ENCODE measurements around the gene SIGLEC1.
A peak's percentile ranks its signal among the peaks of the same experiment; 100 is the strongest.

SIGLEC1 gene

DNA sequence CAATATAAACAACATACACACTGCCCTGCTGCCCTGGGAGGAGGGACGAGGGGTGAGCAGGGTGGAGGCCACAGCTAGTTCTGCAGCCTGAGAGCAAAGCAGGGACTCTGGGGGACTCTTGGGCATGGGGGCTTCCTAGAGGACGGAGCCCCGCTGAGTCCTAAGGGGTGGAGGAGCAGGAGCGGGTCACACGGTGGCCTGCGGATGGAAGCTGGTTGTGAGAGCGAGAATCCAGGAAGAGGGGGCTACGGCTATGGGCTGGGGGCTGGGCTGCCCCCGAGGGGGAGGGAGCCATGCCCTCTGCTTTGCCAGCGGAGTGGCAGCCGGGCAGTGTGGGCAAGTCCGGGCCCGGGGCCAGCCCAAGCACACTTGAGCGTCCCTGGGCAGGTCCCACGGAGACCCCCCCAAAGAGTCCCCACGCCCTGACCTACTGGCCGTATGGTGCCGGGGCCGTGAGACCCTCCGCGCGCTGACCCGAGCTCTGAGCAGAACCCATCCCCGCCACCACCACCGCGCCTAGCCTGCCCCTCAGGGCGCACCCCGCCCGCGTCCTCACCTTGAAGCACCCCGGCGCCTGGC lies 31.0 kb downstream of the SIGLEC1 start:
- H3K36me3 Mint-ChIP-seq (ENCODE audit: low read depth): no peaks in the 10 kb centered on the region

DNA sequence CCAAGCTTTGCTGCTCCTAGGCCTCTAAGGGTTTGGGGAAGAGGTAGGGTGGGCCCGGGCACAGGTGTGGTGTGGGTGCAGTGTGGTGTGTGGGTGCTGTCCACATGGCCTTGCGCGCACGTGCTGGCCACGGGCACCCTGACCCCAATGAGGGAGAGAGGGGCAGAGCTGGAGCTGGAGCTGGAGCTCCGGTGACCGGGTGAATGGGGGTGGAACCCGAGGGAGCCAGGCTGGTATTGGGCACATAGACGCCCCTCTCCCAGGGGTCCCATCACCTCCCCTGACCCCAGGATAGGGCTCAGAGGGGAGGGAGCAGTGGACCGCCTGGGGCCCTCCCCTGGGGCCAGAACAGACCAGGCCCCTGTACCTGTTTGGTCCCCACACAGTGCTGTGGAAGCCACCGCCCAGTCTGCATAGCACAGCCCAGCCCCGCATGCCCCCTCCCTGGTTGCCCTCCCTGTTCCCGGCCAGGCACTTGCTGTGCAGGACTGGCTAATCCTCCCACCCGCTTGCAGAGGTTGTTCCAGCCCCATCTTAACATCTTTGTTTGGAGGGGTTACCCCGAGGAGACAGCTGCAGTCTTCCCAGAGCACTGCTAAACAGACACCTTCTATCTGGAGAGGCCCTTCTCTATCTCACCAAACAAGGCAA lies 31.6 kb downstream of the SIGLEC1 start:
- H3K27ac Mint-ChIP-seq: peak overlapping the region; percentile 41 to 96 (median 91)
- peak overlapping the region; percentile 79 to 88 (median 79) for H3K4me3 Mint-ChIP-seq
- peaks cover 62% of the 10 kb centered on the region for H3K4me1 Mint-ChIP-seq
- no peaks in the 10 kb centered on the region for H3K36me3 Mint-ChIP-seq (ENCODE audit: low read depth)
- peaks cover 31% of the 10 kb centered on the region for H3K27me3 Mint-ChIP-seq (ENCODE audit: low read depth)
- no peaks in the 10 kb centered on the region for H3K9me3 Mint-ChIP-seq
- TF ChIP-seq, protein P1, sequence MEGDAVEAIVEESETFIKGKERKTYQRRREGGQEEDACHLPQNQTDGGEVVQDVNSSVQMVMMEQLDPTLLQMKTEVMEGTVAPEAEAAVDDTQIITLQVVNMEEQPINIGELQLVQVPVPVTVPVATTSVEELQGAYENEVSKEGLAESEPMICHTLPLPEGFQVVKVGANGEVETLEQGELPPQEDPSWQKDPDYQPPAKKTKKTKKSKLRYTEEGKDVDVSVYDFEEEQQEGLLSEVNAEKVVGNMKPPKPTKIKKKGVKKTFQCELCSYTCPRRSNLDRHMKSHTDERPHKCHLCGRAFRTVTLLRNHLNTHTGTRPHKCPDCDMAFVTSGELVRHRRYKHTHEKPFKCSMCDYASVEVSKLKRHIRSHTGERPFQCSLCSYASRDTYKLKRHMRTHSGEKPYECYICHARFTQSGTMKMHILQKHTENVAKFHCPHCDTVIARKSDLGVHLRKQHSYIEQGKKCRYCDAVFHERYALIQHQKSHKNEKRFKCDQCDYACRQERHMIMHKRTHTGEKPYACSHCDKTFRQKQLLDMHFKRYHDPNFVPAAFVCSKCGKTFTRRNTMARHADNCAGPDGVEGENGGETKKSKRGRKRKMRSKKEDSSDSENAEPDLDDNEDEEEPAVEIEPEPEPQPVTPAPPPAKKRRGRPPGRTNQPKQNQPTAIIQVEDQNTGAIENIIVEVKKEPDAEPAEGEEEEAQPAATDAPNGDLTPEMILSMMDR (IDR thresholded peaks at IDR 0.05; ENCODE audit: unreplicated experiment in 3 of 3): no peak

More for the DNA sequence above, 31.0 kb downstream of the SIGLEC1 start:
- H3K4me1 Mint-ChIP-seq: peaks cover 67% of the 10 kb centered on the region
- H3K27ac Mint-ChIP-seq: peak overlapping the region; percentile 41 to 96 (median 85)
- TF ChIP-seq, protein P1 (IDR thresholded peaks at IDR 0.05; ENCODE audit: unreplicated experiment in 3 of 3): no peak
- peaks cover 26% of the 10 kb centered on the region for H3K27me3 Mint-ChIP-seq (ENCODE audit: low read depth)
- no peaks in the 10 kb centered on the region for H3K9me3 Mint-ChIP-seq
- H3K4me3 Mint-ChIP-seq: peak overlapping the region; percentile 79 to 88 (median 79)

DNA sequence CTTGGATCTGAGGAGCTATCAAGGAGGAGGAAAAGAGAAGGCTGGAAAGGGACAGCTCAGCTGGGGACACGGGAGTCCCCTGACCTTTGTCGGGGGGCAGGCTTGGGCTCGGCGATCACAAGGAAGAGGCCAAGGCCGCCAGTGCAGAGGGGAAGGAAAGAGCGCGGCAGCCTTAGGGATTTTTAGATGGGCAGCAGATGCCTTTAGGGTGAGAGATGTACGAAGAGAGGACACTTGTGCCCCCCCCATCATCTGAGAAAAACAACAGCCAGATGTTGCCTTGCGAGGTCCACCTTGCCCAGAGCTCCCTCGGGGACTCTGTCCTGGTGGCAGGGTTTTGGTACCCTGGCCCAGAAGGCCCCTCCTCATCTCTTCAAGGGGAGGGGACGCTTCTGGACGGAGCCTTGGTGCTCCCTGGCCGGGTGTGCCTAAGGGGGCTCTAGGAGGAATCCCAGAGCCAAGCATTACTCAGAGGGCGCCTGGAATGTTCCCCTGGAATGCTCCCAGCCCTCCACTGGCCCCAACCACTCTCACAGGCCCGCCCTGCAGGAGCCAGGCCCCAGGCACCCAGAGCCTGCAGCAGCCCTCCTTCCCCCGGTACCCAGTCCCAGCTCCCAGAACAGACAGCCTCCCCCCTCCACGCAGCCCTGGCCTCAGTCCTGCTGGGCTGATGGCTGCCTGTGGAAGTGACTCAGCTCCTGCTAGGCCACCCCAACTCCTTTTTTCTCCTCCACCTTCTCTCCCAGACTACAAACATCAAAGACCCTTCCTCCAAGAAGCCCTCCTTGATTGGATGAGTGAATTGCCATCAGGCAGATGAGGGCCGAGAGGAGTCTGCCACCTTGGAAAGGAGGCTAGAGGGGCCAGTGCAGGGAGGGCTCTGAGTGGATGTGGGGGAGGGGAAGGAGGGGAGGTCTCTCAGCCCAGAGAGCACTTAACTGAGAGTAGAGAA lies 32.4 kb downstream of the SIGLEC1 start:
- no peaks in the 10 kb centered on the region for H3K36me3 Mint-ChIP-seq (ENCODE audit: low read depth)
- H3K9me3 Mint-ChIP-seq: no peaks in the 10 kb centered on the region
- H3K4me1 Mint-ChIP-seq: peaks cover 54% of the 10 kb centered on the region
- peak overlapping the region in 2 of 3 experiments; percentile 91 to 95 for H3K27ac Mint-ChIP-seq
- TF ChIP-seq, protein P1 (IDR thresholded peaks at IDR 0.05; ENCODE audit: unreplicated experiment in 3 of 3): no peak
- H3K27me3 Mint-ChIP-seq (ENCODE audit: low read depth): peaks cover 32% of the 10 kb centered on the region
- peak overlapping the region; percentile 46 to 74 (median 74) for H3K4me3 Mint-ChIP-seq

DNA sequence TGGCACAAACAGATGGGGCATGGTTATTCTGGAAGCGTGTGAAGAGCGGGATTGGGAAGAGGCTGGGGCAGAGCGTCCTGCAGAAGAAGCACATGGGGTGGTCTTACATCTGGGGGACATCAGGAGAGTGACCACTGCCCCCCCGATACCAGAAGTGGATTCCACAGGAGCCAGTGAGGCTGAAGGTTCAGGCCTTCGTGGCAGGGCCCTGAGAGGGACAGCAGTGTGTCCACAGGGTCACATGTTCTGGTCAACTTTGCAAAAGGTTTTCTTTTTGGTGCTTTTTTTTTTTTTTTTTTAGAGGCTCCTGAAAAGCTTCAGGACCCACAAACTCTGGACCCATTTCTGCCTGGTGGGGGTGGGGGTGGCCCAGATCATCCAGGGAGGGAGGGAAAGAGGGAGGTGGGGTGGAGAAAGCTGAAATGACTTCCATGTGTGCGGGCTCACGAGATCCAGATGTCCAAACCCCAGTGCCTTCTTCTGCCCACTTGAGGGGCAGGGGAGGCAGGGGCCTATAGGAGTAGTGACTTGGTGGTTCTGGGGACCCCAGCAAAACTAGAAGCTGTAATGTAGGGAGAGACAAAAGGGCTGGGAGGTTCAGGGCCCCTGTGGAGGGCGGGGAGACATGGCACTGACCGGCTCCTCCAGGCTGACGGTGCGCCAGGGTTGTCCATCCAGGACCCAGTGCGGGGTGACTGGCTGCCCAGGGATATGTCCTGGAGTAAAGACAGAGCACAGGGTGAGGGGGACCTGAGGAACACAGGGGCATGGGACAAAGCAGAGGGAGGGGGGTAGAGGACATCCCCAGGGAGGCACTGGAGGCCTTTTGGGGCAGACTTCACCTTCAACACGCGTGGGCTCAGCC lies 33.3 kb downstream of the SIGLEC1 start:
- Mint-ChIP-seq H3K27ac (peak overlapping the region; percentile 49 to 95 (median 91)), H3K9me3 (no peaks in the 10 kb centered on the region), H3K27me3 (ENCODE audit: low read depth) (peaks cover 33% of the 10 kb centered on the region), H3K36me3 (ENCODE audit: low read depth) (no peaks in the 10 kb centered on the region), H3K4me3 (peak overlapping the region; percentile 46 to 74 (median 71)), H3K4me1 (peaks cover 46% of the 10 kb centered on the region)
- TF ChIP-seq, protein P1 (IDR thresholded peaks at IDR 0.05; ENCODE audit: unreplicated experiment in 3 of 3): no peak

DNA sequence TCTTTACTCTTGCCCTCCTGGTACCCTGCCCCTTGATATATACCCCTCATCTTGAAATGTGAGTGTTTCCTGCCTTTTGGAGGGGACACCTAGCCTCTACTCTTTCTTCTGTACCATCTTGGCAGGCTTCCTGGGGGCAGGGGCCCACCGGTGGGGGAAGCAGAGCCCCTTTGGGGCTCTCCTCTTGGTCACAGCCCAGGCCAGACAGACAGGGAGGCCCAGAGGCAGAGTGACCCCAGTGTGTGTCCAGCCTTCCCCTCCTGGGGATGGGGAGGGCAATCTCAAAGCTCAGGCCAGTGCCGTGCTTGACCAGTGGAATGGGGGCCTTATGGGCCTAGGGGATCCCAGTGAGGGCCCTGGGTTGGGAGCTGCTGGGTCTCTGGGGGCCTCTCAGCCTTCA lies 34.2 kb downstream of the SIGLEC1 start:
- Mint-ChIP-seq H3K4me3 (peak overlapping the region in 1 of 3 experiments; percentile 63), H3K36me3 (ENCODE audit: low read depth) (no peaks in the 10 kb centered on the region), H3K4me1 (peaks cover 46% of the 10 kb centered on the region), H3K27ac (peak overlapping the region; percentile 63 to 95 (median 90)), H3K27me3 (ENCODE audit: low read depth) (peaks cover 34% of the 10 kb centered on the region), H3K9me3 (no peaks in the 10 kb centered on the region)
- TF ChIP-seq, protein P1 (IDR thresholded peaks at IDR 0.05; ENCODE audit: unreplicated experiment in 3 of 3): no peak
